IPS-11a (cell line): ENCODE measurements around the gene KIAA1671.

Experiments
- H3K4me3 ChIP-seq: one replicate; pipeline ENCODE4 v1.5.1; 2013; ENCODE audit warnings: low read depth, low read length, control low read depth

KIAA1671 gene

DNA sequence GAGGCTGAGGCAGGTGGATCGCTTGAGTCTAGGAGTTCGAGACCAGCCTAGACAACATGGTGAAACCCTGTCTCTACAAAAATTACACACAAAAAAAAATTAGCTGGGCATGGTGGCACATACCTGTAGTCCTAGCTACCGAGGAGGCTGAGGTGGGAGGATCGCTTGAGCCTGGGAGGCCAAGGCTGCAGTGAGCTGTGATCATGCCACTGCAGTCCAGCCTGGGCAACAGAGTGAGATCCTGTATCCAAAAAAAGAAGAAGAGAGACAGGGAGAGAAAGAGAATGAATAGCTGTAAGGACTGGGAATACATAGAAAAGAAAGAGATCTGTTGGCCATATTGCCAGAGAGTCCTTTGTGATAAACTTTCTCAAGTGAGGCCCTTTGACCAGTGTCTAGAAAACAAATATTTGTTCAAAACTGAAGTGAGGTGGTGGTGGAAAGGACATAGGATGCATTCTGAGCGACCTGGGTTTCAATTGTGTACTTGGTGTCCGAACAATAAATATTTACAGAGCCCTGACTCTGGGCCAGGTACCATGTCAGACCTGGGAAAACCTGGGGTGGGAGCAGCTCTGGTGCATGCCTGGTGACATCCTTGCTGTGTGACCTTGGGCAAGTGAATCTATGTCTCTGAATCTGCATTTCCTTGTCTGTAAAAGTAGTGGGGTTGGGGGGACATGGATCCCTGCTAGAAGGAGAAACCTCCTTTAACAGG lies 157.5 kb downstream of the KIAA1671 start:
- H3K4me3 ChIP-seq: no peak overlapping the region

DNA sequence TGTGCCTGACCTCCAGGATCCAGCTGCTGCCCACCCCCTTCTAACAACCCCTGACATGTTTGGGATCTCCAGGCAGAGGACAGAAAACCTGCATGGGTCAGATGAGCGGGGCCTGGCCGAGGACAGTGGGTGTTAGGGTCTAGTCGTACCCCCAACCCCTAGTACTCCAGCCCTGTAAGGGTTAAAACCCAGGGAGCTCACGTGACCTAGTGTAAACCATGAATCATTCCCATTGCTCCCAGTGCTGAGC lies 158.0 kb downstream of the KIAA1671 start:
- H3K4me3 ChIP-seq: peak overlapping the region; percentile 50

DNA sequence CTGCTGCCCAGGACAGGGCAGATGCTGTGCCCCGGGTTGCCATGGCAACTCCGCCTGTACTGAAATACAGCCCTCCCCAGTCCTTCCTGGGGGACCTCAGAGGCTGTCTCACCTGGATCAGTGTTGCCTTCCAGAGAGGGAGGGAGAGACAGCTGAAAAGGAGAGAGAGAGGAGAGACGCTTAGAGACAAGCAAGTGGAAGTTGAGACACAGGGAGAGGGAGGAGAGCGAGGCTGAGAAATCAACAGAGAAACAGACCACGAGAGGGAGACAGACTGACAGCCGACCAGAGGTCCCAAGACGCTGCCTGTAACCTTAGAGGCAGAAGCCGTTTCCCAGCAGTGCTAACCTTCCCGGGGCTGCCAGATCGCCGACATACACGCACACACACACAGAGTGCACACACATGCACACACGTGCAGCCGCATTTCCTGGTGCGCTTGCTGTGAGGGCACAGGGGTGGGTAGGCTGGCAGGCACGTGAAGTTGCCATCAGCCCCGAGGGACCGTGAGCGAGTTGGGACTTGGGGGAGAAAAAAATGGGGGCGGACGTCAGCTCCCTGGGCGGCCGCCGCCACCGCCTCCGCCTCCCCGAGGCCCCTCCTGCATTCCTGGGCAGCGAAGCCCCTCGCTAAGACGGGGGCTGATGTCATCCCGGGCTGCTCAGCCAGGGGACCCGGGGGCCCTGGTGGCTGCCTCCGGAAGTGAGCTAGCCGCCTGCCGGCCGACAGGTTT lies 158.5 kb downstream of the KIAA1671 start:
- H3K4me3 ChIP-seq: peak overlapping the region; percentile 50

DNA sequence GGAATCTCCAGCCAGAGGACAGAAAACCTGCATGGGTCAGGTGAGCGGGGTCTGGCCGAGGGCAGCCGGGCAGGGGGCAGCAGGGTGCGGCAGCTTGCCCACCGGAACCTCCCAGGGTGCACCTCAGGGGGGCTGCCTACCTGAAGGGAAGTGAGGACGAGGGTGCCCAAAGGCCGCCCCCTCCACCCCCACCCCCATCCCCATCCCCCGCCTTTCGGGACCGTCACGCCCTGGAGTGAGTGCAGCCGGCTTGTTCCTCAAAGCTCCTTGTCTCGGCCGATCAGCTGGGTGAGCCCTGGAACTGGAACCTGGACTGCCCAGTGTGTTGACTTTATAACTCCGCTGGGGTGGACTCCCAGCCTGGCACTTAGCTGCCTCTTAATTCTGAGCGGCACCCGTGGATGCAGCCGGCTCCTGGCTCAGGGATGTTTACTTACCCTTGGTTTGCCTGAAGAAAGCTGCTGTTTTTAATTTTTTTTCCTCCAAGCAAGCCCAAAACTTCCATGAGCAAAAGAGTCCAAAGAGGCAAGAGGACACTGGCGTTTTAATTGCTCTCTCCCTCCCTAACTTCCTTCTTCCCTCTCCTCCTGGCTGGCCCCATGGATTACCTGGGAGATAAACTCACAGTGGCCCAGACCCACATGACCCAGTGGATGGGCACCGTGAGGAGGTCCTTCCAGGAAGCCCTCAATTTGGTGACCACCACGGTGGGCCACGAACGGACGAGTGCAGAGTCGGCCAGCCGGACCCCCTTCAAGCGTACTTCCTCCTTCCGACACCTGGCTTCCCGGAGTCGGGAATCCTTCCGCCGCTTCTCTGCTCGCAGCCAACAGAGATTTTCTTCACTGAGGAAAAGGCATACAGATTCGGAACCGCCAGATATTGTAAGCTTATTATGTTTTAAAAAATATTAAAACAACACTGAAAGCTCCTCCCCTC lies 159.3 kb downstream of the KIAA1671 start:
- peak overlapping the region; percentile 50 for H3K4me3 ChIP-seq

GRCh38 chr22:25112538-25113253 lies 160.2 kb downstream of the KIAA1671 start:
- H3K4me3 ChIP-seq: no peak overlapping the region

GRCh38 chr22:25113316-25113721 lies 160.8 kb downstream of the KIAA1671 start:
- H3K4me3 ChIP-seq: no peak overlapping the region

GRCh38 chr22:25114369-25115362 lies 162.2 kb downstream of the KIAA1671 start:
- no peak overlapping the region for H3K4me3 ChIP-seq

GRCh38 chr22:25119609-25120008 lies 167.1 kb downstream of the KIAA1671 start:
- no peak overlapping the region for H3K4me3 ChIP-seq

DNA sequence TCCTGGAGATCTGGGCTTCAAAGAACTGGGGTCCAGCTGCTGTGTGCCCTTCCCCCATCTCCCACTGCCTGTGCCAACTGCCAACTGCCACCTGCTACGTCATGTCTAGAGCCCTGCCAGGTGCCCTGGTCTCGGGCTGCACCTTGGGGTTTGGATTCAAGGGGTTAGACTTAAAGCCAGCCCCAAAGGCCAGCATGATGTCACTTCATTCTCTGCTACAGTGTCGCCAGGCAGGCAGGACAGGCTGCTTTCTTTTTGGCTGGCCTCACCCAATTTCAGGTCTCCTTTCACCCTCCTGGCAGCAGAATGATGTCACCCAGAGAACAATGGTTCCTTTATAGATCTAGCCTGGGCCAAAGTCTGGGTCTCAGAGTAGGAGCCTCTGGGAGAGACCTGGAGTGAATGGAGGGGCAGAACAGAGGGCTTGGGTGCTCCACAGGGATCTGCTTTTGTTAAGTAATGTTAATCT lies 167.6 kb downstream of the KIAA1671 start:
- no peak overlapping the region for H3K4me3 ChIP-seq

DNA sequence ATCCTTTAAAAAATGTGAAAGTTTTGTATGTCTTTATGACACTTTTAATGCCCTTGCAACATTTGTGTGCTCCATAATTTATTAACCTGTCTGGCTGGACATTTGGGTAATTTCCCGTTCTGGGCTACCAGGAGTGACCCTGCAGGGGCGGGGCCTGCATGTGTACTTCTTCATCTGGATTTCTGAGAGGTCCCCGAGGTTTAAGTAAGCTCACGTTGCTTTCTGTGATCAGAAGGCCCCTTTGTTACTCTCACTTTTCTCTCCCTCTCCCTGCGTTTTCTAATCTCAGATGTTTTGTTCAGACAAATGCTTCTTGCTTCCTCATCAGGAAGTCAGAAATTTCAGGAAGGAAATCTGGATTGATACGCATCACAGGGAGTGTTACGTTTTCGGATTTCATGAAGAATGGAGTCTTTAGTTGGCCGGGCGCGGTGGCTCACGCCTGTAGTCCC lies 168.3 kb downstream of the KIAA1671 start:
- H3K4me3 ChIP-seq: no peak overlapping the region

GRCh38 chr22:25122136-25122764 lies 169.7 kb downstream of the KIAA1671 start:
- no peak overlapping the region for H3K4me3 ChIP-seq

GRCh38 chr22:25123677-25124076 lies 171.2 kb downstream of the KIAA1671 start:
- H3K4me3 ChIP-seq: no peak overlapping the region

DNA sequence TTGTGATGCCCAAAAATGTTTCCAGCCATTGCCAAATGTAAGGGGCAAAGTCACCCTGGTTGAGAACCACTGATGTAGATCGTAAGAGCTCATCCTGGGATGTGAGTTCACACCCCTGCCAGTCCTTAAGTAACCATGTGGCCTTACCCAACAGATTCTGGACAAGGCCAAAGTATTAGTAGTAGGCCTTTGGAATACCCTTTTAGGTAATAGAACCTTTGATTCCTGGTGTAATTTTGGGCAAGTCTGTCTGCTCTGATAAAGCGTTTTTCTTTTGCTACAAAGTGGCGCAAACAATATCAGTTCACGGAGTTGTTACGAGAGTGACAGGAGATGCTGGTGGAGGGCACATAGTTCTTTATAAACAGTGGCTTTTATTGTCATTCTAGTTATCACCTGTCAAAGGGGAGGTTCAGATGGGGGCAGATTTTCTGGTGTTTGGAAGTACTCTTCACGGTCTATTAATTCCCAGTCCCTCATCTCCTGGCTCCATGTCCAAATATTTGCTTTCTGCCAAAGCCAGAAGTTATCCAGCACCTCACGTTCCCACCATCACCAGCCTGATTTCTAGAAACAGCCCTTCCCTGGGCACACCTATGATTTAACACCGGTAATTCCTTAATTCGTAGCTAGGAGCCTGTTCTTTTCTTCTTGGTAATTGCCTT lies 173.3 kb downstream of the KIAA1671 start:
- H3K4me3 ChIP-seq: no peak overlapping the region

DNA sequence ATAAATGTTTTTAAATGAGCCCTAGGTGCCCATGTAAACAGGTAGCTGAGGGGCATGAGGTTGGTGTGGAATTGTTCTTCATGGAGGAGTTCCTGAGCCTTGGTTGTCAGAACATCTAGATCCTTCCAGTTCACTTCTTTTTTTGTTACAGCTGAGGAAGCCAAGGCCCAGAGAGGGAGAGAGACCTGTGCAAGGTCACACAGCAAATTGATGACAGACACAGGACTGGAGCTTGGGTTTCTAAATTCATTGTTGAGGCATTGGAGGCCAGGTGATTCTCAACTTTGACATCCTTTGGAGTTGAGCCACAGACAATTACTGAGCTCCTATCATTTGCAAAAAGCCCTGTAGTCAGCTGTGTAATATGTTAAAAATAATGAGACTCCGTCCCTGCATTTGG lies 174.0 kb downstream of the KIAA1671 start:
- no peak overlapping the region for H3K4me3 ChIP-seq

DNA sequence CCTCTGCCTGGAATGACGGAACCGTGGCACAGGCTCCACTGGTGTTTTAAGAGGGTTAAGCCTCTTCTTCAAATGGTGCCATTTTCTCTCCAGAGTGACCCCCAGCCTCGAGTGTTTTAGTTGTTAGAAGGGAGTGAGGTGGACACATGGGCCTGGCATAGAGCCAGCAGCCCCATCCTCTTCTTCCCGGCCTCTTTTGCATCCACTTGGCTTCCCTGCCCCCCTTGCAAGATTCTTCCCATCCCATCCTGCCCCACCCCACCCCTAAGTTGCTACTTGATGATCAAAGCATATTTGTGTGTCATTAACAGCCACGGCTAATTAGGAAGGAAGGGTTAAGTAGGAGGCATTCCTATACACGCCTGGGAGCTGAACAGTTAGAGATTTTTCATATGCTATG lies 174.8 kb downstream of the KIAA1671 start:
- no peak overlapping the region for H3K4me3 ChIP-seq

DNA sequence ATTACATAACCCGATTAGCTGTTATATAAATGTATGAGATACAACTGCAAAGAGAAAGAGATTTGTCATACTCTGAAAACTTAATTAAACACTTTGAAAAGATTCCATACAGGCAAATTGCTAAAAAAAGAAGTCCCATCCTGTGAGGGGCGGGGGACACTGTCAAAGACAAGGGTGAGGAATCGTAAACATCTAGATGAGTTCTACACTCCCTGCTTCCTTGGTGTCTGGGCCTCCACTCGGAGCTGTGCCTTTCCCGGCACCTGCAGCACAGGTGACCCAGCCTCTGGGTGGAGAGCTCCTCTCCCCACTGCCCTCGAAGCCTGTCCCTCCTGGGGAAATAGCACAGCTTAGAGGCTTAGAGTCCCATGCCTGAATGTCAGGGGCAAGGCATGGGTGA lies 177.9 kb downstream of the KIAA1671 start:
- no peak overlapping the region for H3K4me3 ChIP-seq

GRCh38 chr22:25131198-25131887 lies 178.8 kb downstream of the KIAA1671 start:
- H3K4me3 ChIP-seq: no peak overlapping the region

DNA sequence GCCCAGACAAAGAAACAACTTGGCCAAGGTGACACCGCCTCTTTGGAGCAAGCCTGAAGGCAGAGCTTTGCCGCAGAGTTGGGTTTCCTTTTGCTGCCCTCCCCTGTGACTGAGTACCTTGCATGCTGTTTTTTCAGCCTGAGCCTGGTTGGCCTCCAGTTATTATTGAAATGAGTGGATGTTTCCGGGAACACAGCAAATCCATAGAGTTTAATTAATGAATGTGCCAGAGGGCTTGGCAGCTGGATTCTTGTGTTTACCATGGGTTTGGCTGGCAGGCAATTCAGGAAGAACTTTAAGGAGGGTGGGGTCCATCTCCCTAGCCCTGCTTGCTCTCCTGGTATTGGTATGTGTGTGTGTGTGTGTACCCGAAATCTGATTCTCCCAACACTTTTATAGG lies 181.5 kb downstream of the KIAA1671 start:
- H3K4me3 ChIP-seq: no peak overlapping the region
